ENCODE measurements around the gene SLC2A9. TPM values are rescaled to one million over a fixed set of nuclear protein-coding genes. Genes with fewer than 3 reads are reported as not detected.

The SLC2A9 gene
- total and polyA plus RNA-seq, 2 of the 4 experiments (the other 2 are of a cell fraction) = 0.72 to 2.1 TPM

DNA sequence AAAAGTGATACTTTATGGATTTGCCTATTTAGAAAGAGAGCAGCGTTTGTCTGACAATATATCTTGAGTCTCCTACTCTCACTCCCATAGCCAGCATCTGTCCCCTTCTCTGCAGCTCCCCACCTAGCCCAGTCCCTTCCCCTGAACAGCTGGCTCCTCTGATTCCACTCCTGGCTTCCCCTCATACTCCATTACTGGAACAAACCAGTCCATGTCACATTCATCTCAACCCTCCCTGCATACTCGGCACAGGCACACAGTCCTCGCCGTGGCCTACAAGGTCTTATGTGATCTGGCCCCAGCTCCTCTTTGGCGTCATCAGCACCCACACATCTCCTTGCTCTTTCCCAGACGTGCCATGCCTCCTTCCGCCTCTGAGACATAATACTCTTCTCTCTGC is 36.7 kb downstream of the SLC2A9 start:
- Histone ChIP-seq H4K5ac (ENCODE audit: low read depth, low read length) (no peak overlapping the region), H3K27me3 (ENCODE audit: control insufficient read depth, insufficient read depth, low read length) (no peaks in the 10 kb centered on the region), H2AK5ac (ENCODE audit: low read depth, low read length) (no peak overlapping the region), H3K79me1 (ENCODE audit: low read depth in 1 of 2, low read length in 2 of 2) (no peaks in the 10 kb centered on the region), H2BK15ac (ENCODE audit: low read depth, low read length) (no peak overlapping the region), H3K18ac (ENCODE audit: low read depth, low read length) (no peak overlapping the region), H3K36me3 (ENCODE audit: control insufficient read depth, insufficient read depth, low read length) (no peaks in the 10 kb centered on the region), H3K4me3 (ENCODE audit: insufficient read depth, low read depth, low read length) (no peak overlapping the region), H4K20me1 (ENCODE audit: insufficient read depth, low read length) (no peaks in the 10 kb centered on the region), H3K4me1 (ENCODE audit: control insufficient read depth, insufficient read depth, low read length) (peaks cover 6% of the 10 kb centered on the region; the same call in 1 of the 2 replicates), H3K27ac (ENCODE audit: insufficient read depth, low read length) (no peak overlapping the region), H4K8ac (ENCODE audit: low read depth in 2 of 2, low read length in 2 of 2) (no peak overlapping the region), H3K14ac (replicated peaks; ENCODE audit: low read depth, low read length) (no peak overlapping the region), H2BK120ac (ENCODE audit: low read depth, low read length) (no peak overlapping the region), H2BK20ac (ENCODE audit: low read depth, low read length) (no peak overlapping the region), H4K91ac (ENCODE audit: insufficient read depth, low read depth, low read length) (no peak overlapping the region), H3K9ac (ENCODE audit: low read depth, low read length) (no peak overlapping the region), H3K4ac (ENCODE audit: low read depth, low read length) (no peak overlapping the region), H2AK9ac (replicated peaks; ENCODE audit: low read depth, low read length, poor library complexity) (no peak overlapping the region), H3K9me3 (ENCODE audit: control insufficient read depth, insufficient read depth, low read length) (no peaks in the 10 kb centered on the region), H2BK5ac (ENCODE audit: low read depth, low read length, poor library complexity, severe bottlenecking) (no peak overlapping the region), H2AFZ (replicated peaks; ENCODE audit: low read length, poor library complexity) (no peak overlapping the region), H3K4me2 (ENCODE audit: low read depth, low read length) (no peak overlapping the region), H3K23ac (ENCODE audit: low read depth, low read length) (no peak overlapping the region), H3K56ac (ENCODE audit: extremely low read depth, insufficient read depth, low read length) (no peak overlapping the region), H3K9me1 (ENCODE audit: insufficient read depth, low read length) (no peaks in the 10 kb centered on the region)
- TF ChIP-seq MAFK (IDR thresholded peaks at IDR 0.05; ENCODE audit: low read depth, low read length) (no peak), RCOR1 (IDR thresholded peaks at IDR 0.05; ENCODE audit: insufficient replicate concordance, low read length) (no peak), SMC3 (IDR thresholded peaks at IDR 0.05; ENCODE audit: low read depth, low read length) (no peak), NFE2L2 (IDR thresholded peaks at IDR 0.05; ENCODE audit: low read depth, low read length) (no peak), MAZ (IDR thresholded peaks at IDR 0.05; ENCODE audit: borderline replicate concordance, low read depth, low read length) (no peak), RAD21 (IDR thresholded peaks at IDR 0.05; ENCODE audit: low read length) (no peak), BHLHE40 (IDR thresholded peaks at IDR 0.05; ENCODE audit: low read depth, low read length) (no peak), CHD1 (IDR thresholded peaks at IDR 0.05; ENCODE audit: low read depth, low read length) (no peak), POLR2A (IDR thresholded peaks at IDR 0.05; ENCODE audit: low read depth, low read length) (no peak), CEBPB (IDR thresholded peaks at IDR 0.05; ENCODE audit: low read depth, low read length) (no peak), FOS (IDR thresholded peaks at IDR 0.05; ENCODE audit: low read depth, low read length) (no peak), MXI1 (IDR thresholded peaks at IDR 0.05; ENCODE audit: borderline replicate concordance, low read depth, low read length) (no peak), RFX5 (IDR thresholded peaks at IDR 0.05; ENCODE audit: low read depth, low read length) (no peak)
- TF ChIP-seq, protein P1, sequence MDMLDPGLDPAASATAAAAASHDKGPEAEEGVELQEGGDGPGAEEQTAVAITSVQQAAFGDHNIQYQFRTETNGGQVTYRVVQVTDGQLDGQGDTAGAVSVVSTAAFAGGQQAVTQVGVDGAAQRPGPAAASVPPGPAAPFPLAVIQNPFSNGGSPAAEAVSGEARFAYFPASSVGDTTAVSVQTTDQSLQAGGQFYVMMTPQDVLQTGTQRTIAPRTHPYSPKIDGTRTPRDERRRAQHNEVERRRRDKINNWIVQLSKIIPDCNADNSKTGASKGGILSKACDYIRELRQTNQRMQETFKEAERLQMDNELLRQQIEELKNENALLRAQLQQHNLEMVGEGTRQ (IDR thresholded peaks at IDR 0.05; ENCODE audit: low read depth, low read length) = no peak
- TF ChIP-seq, protein P2, sequence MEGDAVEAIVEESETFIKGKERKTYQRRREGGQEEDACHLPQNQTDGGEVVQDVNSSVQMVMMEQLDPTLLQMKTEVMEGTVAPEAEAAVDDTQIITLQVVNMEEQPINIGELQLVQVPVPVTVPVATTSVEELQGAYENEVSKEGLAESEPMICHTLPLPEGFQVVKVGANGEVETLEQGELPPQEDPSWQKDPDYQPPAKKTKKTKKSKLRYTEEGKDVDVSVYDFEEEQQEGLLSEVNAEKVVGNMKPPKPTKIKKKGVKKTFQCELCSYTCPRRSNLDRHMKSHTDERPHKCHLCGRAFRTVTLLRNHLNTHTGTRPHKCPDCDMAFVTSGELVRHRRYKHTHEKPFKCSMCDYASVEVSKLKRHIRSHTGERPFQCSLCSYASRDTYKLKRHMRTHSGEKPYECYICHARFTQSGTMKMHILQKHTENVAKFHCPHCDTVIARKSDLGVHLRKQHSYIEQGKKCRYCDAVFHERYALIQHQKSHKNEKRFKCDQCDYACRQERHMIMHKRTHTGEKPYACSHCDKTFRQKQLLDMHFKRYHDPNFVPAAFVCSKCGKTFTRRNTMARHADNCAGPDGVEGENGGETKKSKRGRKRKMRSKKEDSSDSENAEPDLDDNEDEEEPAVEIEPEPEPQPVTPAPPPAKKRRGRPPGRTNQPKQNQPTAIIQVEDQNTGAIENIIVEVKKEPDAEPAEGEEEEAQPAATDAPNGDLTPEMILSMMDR (conservative IDR thresholded peaks at IDR 0.05; ENCODE audit: low read depth, low read length) = no peak
- TF ChIP-seq, protein P3, sequence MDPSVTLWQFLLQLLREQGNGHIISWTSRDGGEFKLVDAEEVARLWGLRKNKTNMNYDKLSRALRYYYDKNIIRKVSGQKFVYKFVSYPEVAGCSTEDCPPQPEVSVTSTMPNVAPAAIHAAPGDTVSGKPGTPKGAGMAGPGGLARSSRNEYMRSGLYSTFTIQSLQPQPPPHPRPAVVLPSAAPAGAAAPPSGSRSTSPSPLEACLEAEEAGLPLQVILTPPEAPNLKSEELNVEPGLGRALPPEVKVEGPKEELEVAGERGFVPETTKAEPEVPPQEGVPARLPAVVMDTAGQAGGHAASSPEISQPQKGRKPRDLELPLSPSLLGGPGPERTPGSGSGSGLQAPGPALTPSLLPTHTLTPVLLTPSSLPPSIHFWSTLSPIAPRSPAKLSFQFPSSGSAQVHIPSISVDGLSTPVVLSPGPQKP (IDR thresholded peaks at IDR 0.05; ENCODE audit: borderline replicate concordance, low read depth, low read length) = no peak
- DNase-seq = no peak
- intact Hi-C loops (cut with micrococcal nuclease) = no loop called here
- WGBS, 2 experiments (ENCODE audit: extremely low coverage in 2 of 2, insufficient read length in 1 of 2) = 80% methylated on average over 7 of the region's 7 CpGs; no CpG with 5 or more reads in 1 of the 2 experiments
- no TSS peak for BruUV-seq (replicated peaks)
- in situ Hi-C loops (cut with MboI; ENCODE audit: low sequenced_read_pairs) = no loop called here
- ChIA-PET POLR2A (ENCODE audit: unreplicated experiment) (no interaction called here), CTCF (no interaction called here)
- dilution Hi-C loops (cut with HindIII; ENCODE audit: low sequenced_read_pairs, unreplicated experiment) = no loop called here
- ATAC-seq (ENCODE audit: low read depth) = no peak
